ENCODE measurements around the gene MEGF6.

MEGF6 gene

GRCh38 chr1:3455670-3456448 lies 155.4 kb downstream of the MEGF6 start:
- DNase-seq (ENCODE audit: low read depth in 1 of 2, low spot score in 1 of 2), result no peak
- Histone ChIP-seq H3K27me3 (ENCODE audit: insufficient read depth, poor library complexity, severe bottlenecking) (peaks cover 31% of the 10 kb centered on the region), H3K27ac (replicated peaks) (no peak overlapping the region), H3K4me3 (replicated peaks; ENCODE audit: insufficient read depth, low read length) (no peak overlapping the region)
- TF ChIP-seq REST (IDR thresholded peaks at IDR 0.05; ENCODE audit: insufficient replicate concordance, low read depth) (no peak), SPI1 (IDR thresholded peaks at IDR 0.05; ENCODE audit: borderline replicate concordance, low read depth) (no peak), POLR2AphosphoS5 (IDR thresholded peaks at IDR 0.05; ENCODE audit: low read depth) (no peak), GABPA (IDR thresholded peaks at IDR 0.05; ENCODE audit: low read depth) (no peak)
- TF ChIP-seq, protein P1, sequence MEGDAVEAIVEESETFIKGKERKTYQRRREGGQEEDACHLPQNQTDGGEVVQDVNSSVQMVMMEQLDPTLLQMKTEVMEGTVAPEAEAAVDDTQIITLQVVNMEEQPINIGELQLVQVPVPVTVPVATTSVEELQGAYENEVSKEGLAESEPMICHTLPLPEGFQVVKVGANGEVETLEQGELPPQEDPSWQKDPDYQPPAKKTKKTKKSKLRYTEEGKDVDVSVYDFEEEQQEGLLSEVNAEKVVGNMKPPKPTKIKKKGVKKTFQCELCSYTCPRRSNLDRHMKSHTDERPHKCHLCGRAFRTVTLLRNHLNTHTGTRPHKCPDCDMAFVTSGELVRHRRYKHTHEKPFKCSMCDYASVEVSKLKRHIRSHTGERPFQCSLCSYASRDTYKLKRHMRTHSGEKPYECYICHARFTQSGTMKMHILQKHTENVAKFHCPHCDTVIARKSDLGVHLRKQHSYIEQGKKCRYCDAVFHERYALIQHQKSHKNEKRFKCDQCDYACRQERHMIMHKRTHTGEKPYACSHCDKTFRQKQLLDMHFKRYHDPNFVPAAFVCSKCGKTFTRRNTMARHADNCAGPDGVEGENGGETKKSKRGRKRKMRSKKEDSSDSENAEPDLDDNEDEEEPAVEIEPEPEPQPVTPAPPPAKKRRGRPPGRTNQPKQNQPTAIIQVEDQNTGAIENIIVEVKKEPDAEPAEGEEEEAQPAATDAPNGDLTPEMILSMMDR (IDR thresholded peaks at IDR 0.05; ENCODE audit: insufficient read depth, low read length), result no peak

- TF ChIP-seq, protein P1 (IDR thresholded peaks at IDR 0.05; ENCODE audit: insufficient read depth, low read length), result no peak
- TF ChIP-seq REST (IDR thresholded peaks at IDR 0.05; ENCODE audit: insufficient replicate concordance, low read depth), result no peak
- TF ChIP-seq GABPA (IDR thresholded peaks at IDR 0.05; ENCODE audit: low read depth), result no peak
- TF ChIP-seq SPI1 (IDR thresholded peaks at IDR 0.05; ENCODE audit: borderline replicate concordance, low read depth), result no peak
- no peak for TF ChIP-seq POLR2AphosphoS5 (IDR thresholded peaks at IDR 0.05; ENCODE audit: low read depth)
- Histone ChIP-seq H3K27me3 (ENCODE audit: insufficient read depth, poor library complexity, severe bottlenecking) (peaks cover 31% of the 10 kb centered on the region), H3K4me3 (replicated peaks; ENCODE audit: insufficient read depth, low read length) (peak overlapping the region; percentile 15; the same call in 1 of the 2 replicates), H3K27ac (replicated peaks) (no peak overlapping the region)
- peak in 1 of 2 experiments; percentile 25 for DNase-seq (ENCODE audit: low read depth in 1 of 2, low spot score in 1 of 2)
These were observed 156.3 kb downstream of the MEGF6 start for GRCh38 chr1:3454811-3455618.

DNA sequence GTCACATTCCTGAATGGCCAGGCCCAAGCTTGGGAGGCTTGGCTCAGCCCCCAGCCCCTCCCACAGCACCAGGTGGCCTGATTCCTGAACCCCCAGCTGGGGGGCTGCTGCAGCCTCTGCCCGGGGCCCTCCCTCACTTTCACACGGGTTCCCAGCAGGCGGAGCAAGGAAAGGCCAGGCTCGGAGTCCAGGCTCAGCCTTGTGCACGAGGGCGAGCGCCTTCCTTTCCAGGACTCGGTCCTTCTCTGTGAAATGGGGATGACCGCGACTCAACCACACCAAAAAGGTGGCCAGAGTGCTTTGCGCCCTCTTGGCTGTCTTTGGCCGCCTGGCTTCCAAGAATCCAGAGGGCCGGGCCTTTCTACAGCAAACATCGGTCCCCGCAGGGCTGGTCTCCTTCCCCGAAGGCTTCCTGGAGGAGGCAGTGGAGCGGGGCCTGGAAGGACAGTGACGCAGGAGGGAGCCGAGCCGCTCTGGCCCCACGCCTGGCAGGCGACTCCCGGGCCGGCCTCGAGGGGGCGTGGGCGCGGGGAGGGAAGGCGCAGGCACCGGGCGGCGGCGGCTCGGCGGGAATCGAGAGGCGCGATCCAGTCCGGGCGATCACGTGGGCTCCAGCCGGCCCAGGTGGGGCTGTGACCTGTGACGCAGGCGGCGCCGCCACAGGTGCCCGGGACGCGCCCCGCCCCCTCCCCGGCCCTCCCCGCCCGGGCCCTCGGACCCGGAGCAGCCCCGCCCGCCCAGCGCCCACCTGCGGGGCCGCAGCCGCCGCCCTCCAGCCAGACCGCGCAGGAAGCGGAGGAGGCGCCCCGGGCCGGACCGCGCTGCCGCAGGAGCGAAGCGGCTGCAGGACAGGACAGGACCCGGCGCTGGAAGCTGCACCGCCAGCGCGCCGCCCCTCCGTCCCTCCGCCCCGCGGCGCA lies 157.2 kb downstream of the MEGF6 start, which contains the start of gene ARHGEF16:
ARHGEF16 (plus strand) TSS at position 775 of the 920 bp plus-strand sequence. CDS start 8,420 bp downstream, outside the sequence.
- no peak for TF ChIP-seq SPI1 (IDR thresholded peaks at IDR 0.05; ENCODE audit: borderline replicate concordance, low read depth)
- TF ChIP-seq REST (IDR thresholded peaks at IDR 0.05; ENCODE audit: insufficient replicate concordance, low read depth), result no peak
- TF ChIP-seq POLR2AphosphoS5 (IDR thresholded peaks at IDR 0.05; ENCODE audit: low read depth), result no peak
- TF ChIP-seq GABPA (IDR thresholded peaks at IDR 0.05; ENCODE audit: low read depth), result no peak
- TF ChIP-seq, protein P1 (IDR thresholded peaks at IDR 0.05; ENCODE audit: insufficient read depth, low read length), result no peak
- peak; percentile 12 to 23 for DNase-seq (ENCODE audit: low read depth in 1 of 2, low spot score in 1 of 2)
- peaks cover 31% of the 10 kb centered on the region for H3K27me3 ChIP-seq (ENCODE audit: insufficient read depth, poor library complexity, severe bottlenecking)
- no peak within 1 kb of the TSS for H3K27ac ChIP-seq (replicated peaks)
- peak within 1 kb of the TSS; percentile 15; the same call in 1 of the 2 replicates for H3K4me3 ChIP-seq (replicated peaks; ENCODE audit: insufficient read depth, low read length)
